Transverse colon (tissue), 4 donors: ENCODE data around the gene ZFYVE21. TPM values are rescaled to one million over a fixed set of nuclear protein-coding genes. Genes with fewer than 3 reads are reported as not detected.

Experiments used
- DNase-seq: peaks from one replicate; pipeline ENCODE4 v3.0.0-alpha.2; 2019
- H3K27ac ChIP-seq, 4 donors: fragments of 200-600 bp; sonication (generic); 2 replicates each; pipeline ENCODE4 v1.5.1; 2016 to 2018; ENCODE audit warnings: inconsistent platforms in 4 of 4
- H3K27me3 ChIP-seq: fragments of 200-600 bp; sonication (generic); 2 replicates; pipeline ENCODE4 v1.5.1; 2017; ENCODE audit warnings: inconsistent platforms
- H3K36me3 ChIP-seq, 4 donors: fragments of 200-600 bp; sonication (generic); 2 replicates each; pipeline ENCODE4 v1.5.1; 2017 to 2019; ENCODE audit warnings: inconsistent platforms in 4 of 4
- H3K4me1 ChIP-seq, 4 donors: fragments of 200-600 bp; sonication (generic); 2 replicates each; pipeline ENCODE4 v1.5.1; 2017 to 2020; ENCODE audit warnings: inconsistent platforms in 4 of 4
- H3K4me3 ChIP-seq, 4 donors: fragments of 200-600 bp; sonication (generic); 1 replicate in 1 of 4; 2 replicates in 3 of 4; pipeline versions ENCODE4 v1.5.1 to v1.6.1; 2017 to 2019; ENCODE audit warnings: inconsistent platforms in 4 of 4
- H3K9me3 ChIP-seq, 2 donors: fragments of 200-600 bp; sonication (generic); 2 replicates each; pipeline ENCODE4 v1.5.1; 2017 to 2019; ENCODE audit warnings: inconsistent platforms in 2 of 2
- CTCF ChIP-seq, 5 experiments: fragments of 200-600 bp in 3 of 5; fragments of 450-650 bp in 2 of 5; sonication (generic) in 3 of 5; IDR thresholded peaks; 1 replicate in 2 of 5; 2 replicates in 3 of 5; pipeline ENCODE4 v1.5.1; 2016 to 2017; ENCODE audit warnings: antibody characterized with exemption in 5 of 5, inconsistent platforms in 3 of 5, mild to moderate bottlenecking in 2 of 5, moderate library complexity in 1 of 5
- EP300 ChIP-seq: sonication (generic); formaldehyde crosslinking; IDR thresholded peaks from one replicate; pipeline ENCODE4 v1.6.1; 2017; ENCODE audit warnings: antibody characterized with exemption, low read depth
- POLR2A ChIP-seq: fragments of 450-650 bp; IDR thresholded peaks from one replicate; pipeline ENCODE4 v1.6.1; 2016; ENCODE audit warnings: antibody characterized with exemption, mild to moderate bottlenecking, moderate library complexity
- POLR2AphosphoS5 ChIP-seq, 3 donors: sonication (generic); formaldehyde crosslinking; IDR thresholded peaks; one replicate each; pipeline ENCODE4 v1.6.1; 2016; ENCODE audit warnings: antibody characterized with exemption in 3 of 3
- WGBS, 2 donors: methylation state at CpG; one replicate each; pipeline ENCODE4 v1.1.5; 2018; ENCODE audit warnings: low coverage in 1 of 2; 5-methylcytosine and 5-hydroxymethylcytosine counted together
- in situ Hi-C, 4 donors: fragments of 200-750 bp; cut with MboI; loops; one replicate each; pipeline versions ENCODE4 v1.15.0 to v1.15.1; 2017; ENCODE audit warnings: low sequenced_read_pairs in 3 of 4, low pct_ligation_motif_present in 1 of 4, low pct_unique_long_range_greater_than_20kb in 1 of 4
- intact Hi-C: fragments of 100-400 bp; cut with DNase I; formaldehyde crosslinking; loops from one replicate; pipeline ENCODE4 v1.15.1; 2023; ENCODE audit warnings: low total_unique reads
- total RNA-seq, 4 donors: library from RNA; depleted of rRNA; stranded (reverse); fragments of >200 nt; gene quantifications; one replicate each; pipeline ENCODE4 v1.1.0, GENCODE V29; 2016

Gene ZFYVE21
- total RNA-seq, 4 donors from 2014 or later: 90.2 to 214 (median 137) TPM

GRCh38 chr14:103685276-103686211 is 30.1 kb upstream of the ZFYVE21 start:
- TF ChIP-seq POLR2AphosphoS5 (IDR thresholded peaks at IDR 0.05) (no peak), POLR2A (no peak), CTCF (IDR thresholded peaks at IDR 0.05) (no peak), EP300 (no peak)
- DNase-seq: no peak
- WGBS, 2 donors: 92 to 94% methylated on average over 9 to 23 of the region's 23 CpGs
- intact Hi-C loops (no loop called here), in situ Hi-C loops (no loop called here)
- peaks cover 0 to 6% (median 0%) of the 10 kb centered on the region in 4 donors for H3K4me1 ChIP-seq
- H3K9me3 ChIP-seq: no peaks in the 10 kb centered on the region
- no peak overlapping the region for H3K4me3 ChIP-seq
- H3K27me3 ChIP-seq: no peaks in the 10 kb centered on the region
- no peak overlapping the region for H3K27ac ChIP-seq
- peaks cover 0 to 61% (median 29%) of the 10 kb centered on the region in 4 donors for H3K36me3 ChIP-seq

GRCh38 chr14:103686831-103687485 is 28.7 kb upstream of the ZFYVE21 start:
- Histone ChIP-seq H3K9me3 (no peaks in the 10 kb centered on the region), H3K27ac (no peak overlapping the region), H3K4me1 (peaks cover 0 to 6% (median 0%) of the 10 kb centered on the region in 4 donors), H3K4me3 (no peak overlapping the region), H3K36me3 (peaks cover 0 to 46% (median 22%) of the 10 kb centered on the region in 4 donors), H3K27me3 (no peaks in the 10 kb centered on the region)
- no peak for DNase-seq
- intact Hi-C loops: no loop called here
- in situ Hi-C loops: no loop called here
- 86% methylated on average over 1 to 19 of the region's 19 CpGs for WGBS, 2 donors
- TF ChIP-seq EP300: no peak
- TF ChIP-seq POLR2AphosphoS5 (IDR thresholded peaks at IDR 0.05): no peak

GRCh38 chr14:103687712-103688111 is 27.9 kb upstream of the ZFYVE21 start:
- Histone ChIP-seq H3K4me3 (no peak overlapping the region), H3K36me3 (peaks cover 0 to 39% (median 19%) of the 10 kb centered on the region in 4 donors), H3K27me3 (no peaks in the 10 kb centered on the region), H3K9me3 (no peaks in the 10 kb centered on the region), H3K27ac (no peak overlapping the region), H3K4me1 (peaks cover 0 to 6% (median under 1%) of the 10 kb centered on the region in 4 donors)
- intact Hi-C loops: no loop called here
- DNase-seq: no peak
- 92 to 96% methylated on average over 3 to 4 of the region's 4 CpGs for WGBS, 2 donors
- in situ Hi-C loops: no loop called here
- TF ChIP-seq CTCF (IDR thresholded peaks at IDR 0.05) (no peak), POLR2AphosphoS5 (IDR thresholded peaks at IDR 0.05) (no peak), POLR2A (no peak), EP300 (no peak)

- intact Hi-C loops: no loop called here
- DNase-seq: no peak
- no peak for TF ChIP-seq EP300
- TF ChIP-seq CTCF (IDR thresholded peaks at IDR 0.05): no peak
- TF ChIP-seq POLR2AphosphoS5 (IDR thresholded peaks at IDR 0.05): no peak
- TF ChIP-seq POLR2A: no peak
- in situ Hi-C loops: no loop called here
- Histone ChIP-seq H3K27me3 (no peaks in the 10 kb centered on the region), H3K36me3 (peaks cover 0 to 33% (median 16%) of the 10 kb centered on the region in 4 donors), H3K4me1 (peaks cover 0 to 11% (median 8%) of the 10 kb centered on the region in 4 donors), H3K9me3 (no peaks in the 10 kb centered on the region), H3K4me3 (no peak overlapping the region), H3K27ac (no peak overlapping the region)
- 90% methylated on average over 5 of the region's 5 CpGs; no CpG with 5 or more reads in 1 of the 2 donors for WGBS, 2 donors
Observed at GRCh38 chr14:103688441-103688840, 27.2 kb upstream of the ZFYVE21 start.
